GM12878 (cell line): ENCODE data around the gene AP5B1. TPM values are rescaled to one million over a fixed set of nuclear protein-coding genes. Genes with fewer than 3 reads are reported as not detected.
A peak's percentile ranks its signal among the peaks of the same experiment; 100 is the strongest.

Experiments
- ATAC-seq: fragments of 200-7000 bp; cut with Tn5 transposase; 3 replicates; pipeline ENCODE4 v1.9.1; 2020; ENCODE audit warnings: mild to moderate bottlenecking, moderate library complexity
- BruUV-seq: library from RNA; stranded (reverse); fragments of 400-500 nt; replicated peaks from 2 replicates; lab custom pipeline; 2021; lab: Mats Ljungman, UMichigan
- CTCF ChIA-PET: fragments of 300-600 bp; sonication (Branson Sonifier 250); formaldehyde crosslinking; extraction: SDS; loops from one replicate; lab custom pipeline; 2021; ENCODE audit warnings: inconsistent platforms; lab: Yijun Ruan, JAX
- POLR2A ChIA-PET: fragments of 350-600 bp; formaldehyde crosslinking; extraction: SDS; loops from one replicate; lab custom pipeline; 2021; ENCODE audit warnings: inconsistent platforms; lab: Charles Lee
- RAD21 ChIA-PET: fragments of 300-600 bp; sonication (Branson Sonifier 250); formaldehyde crosslinking; loops from one replicate; lab custom pipeline; 2023; ENCODE audit warnings: antibody characterized with exemption; ENCODE audit not compliant: unreplicated experiment; lab: Charles Lee
- SMC1A ChIA-PET: fragments of 300-600 bp; sonication (Branson Sonifier 250); formaldehyde crosslinking; loops from one replicate; lab custom pipeline; 2023; ENCODE audit not compliant: unreplicated experiment, uncharacterized antibody; lab: Charles Lee
- DNase-seq: peaks from one replicate; pipeline ENCODE4 v3.0.0-alpha.2; 2011; ENCODE audit warnings: low read depth, low spot score
- FAIRE-seq: peaks from 3 replicates; lab custom pipeline; 2011; peaks lifted over from hg19 to GRCh38; lab: Jason Lieb, UNC
- H2AFZ ChIP-seq: 2 replicates; pipeline ENCODE4 v1.6.0; 2011; ENCODE audit warnings: low read depth, low read length, control low read depth; ENCODE audit not compliant: control insufficient read depth
- H3K27ac ChIP-seq: 2 replicates; pipeline ENCODE4 v1.5.1; 2011; ENCODE audit warnings: control low read depth; ENCODE audit not compliant: control insufficient read depth, insufficient read depth
- H3K27me3 ChIP-seq, 2 experiments: replicated peaks in 1 of 2; 2 replicates each; pipeline versions ENCODE4 v1.6.0 to v1.6.1; 2011; ENCODE audit warnings: low read length in 1 of 2; ENCODE audit not compliant: control insufficient read depth in 2 of 2, insufficient read depth in 2 of 2
- H3K36me3 ChIP-seq, 2 experiments: 2 replicates each; pipeline ENCODE4 v1.5.1; 2011; ENCODE audit warnings: low read length in 1 of 2; ENCODE audit not compliant: control insufficient read depth in 2 of 2, insufficient read depth in 2 of 2
- H3K4me1 ChIP-seq: 2 replicates; pipeline ENCODE4 v1.6.1; 2011; ENCODE audit warnings: mild to moderate bottlenecking, low read length, moderate library complexity, mixed read lengths; ENCODE audit not compliant: control insufficient read depth, insufficient read depth
- H3K4me2 ChIP-seq: 2 replicates; pipeline ENCODE4 v1.6.0; 2011; ENCODE audit warnings: control low read depth; ENCODE audit not compliant: control insufficient read depth, insufficient read depth
- H3K4me3 ChIP-seq: fragments of 200-600 bp; sonication (generic); 2 replicates; pipeline ENCODE4 v1.5.1; 2016
- H3K79me2 ChIP-seq: 2 replicates; pipeline ENCODE4 v1.6.0; 2011; ENCODE audit warnings: low read length; ENCODE audit not compliant: control insufficient read depth, insufficient read depth
- H3K9ac ChIP-seq: 2 replicates; pipeline ENCODE4 v1.8.0; 2011; ENCODE audit warnings: low read length, control low read depth, mixed read lengths; ENCODE audit not compliant: control insufficient read depth, insufficient read depth
- H3K9me3 ChIP-seq: replicated peaks from 3 replicates; pipeline ENCODE4 v1.5.1; 2011; ENCODE audit warnings: mild to moderate bottlenecking, low read length; ENCODE audit not compliant: control insufficient read depth, insufficient read depth
- H4K20me1 ChIP-seq: 2 replicates; pipeline ENCODE4 v1.6.0; 2011; ENCODE audit not compliant: control insufficient read depth, insufficient read depth
- EGR1 ChIP-seq, 2 experiments: IDR thresholded peaks; 1 replicate in 1 of 2; 2 replicates in 1 of 2; pipeline ENCODE4 v1.6.1; 2011 to 2012; ENCODE audit warnings: low read depth in 2 of 2, low read length in 2 of 2, borderline replicate concordance in 1 of 2, mild to moderate bottlenecking in 1 of 2, moderate library complexity in 1 of 2
- RAD21 ChIP-seq: IDR thresholded peaks from 2 replicates; pipeline ENCODE4 v1.6.1; 2011; ENCODE audit warnings: mild to moderate bottlenecking, low read depth, low read length, moderate library complexity; ENCODE audit not compliant: insufficient read depth
- SMAD5 ChIP-seq: IDR thresholded peaks from 2 replicates; pipeline ENCODE4 v1.6.1; 2016; ENCODE audit warnings: antibody characterized with exemption, low read depth
- WGBS: methylation state at CpG from one replicate; pipeline ENCODE4 v1.1.6; 2016; ENCODE audit warnings: low lambda C conversion rate; ENCODE audit not compliant: insufficient replicate concordance, insufficient coverage; ENCODE audit errors: missing lambda C conversion rate; 5-methylcytosine and 5-hydroxymethylcytosine counted together
- in situ Hi-C: fragments of 300-500 bp; cut with MboI; formaldehyde crosslinking; loops from 9 replicates; pipeline ENCODE4 v1.14.3; 2018; ENCODE audit warnings: mixed read lengths
- intact Hi-C: fragments of 100-400 bp; cut with micrococcal nuclease; formaldehyde crosslinking; loops from one replicate; pipeline ENCODE4 v1.14.2; 2022; ENCODE audit not compliant: unreplicated experiment
- polyA plus RNA-seq, 11 experiments: library from polyadenylated mRNA; depleted of rRNA in 4 of 11; unstranded in 6 of 11; stranded (reverse) in 5 of 11; fragments of >200 nt; fragmentation: Nextera tagmentation in 4 of 11; fragmentation: Illumina TruSeq in 1 of 11; extraction: Ambion mirVana in 4 of 11; extraction: Trizol in 1 of 11; gene quantifications; 1 replicate in 1 of 11; 2 replicates in 10 of 11; pipeline versions ENCODE4 v1.2.1 to v1.2.3, GENCODE V29; 2011 to 2016; ENCODE audit warnings: inconsistent platforms in 2 of 11, missing spikeins in 2 of 11, low read depth in 1 of 11
- total RNA-seq, 4 experiments: library from RNA; depleted of rRNA in 3 of 4; stranded (reverse); fragments of >200 nt in 3 of 4; fragmentation: Illumina TruSeq in 1 of 4; extraction: Trizol in 1 of 4; gene quantifications; 2 replicates each; pipeline versions ENCODE4 v1.2.1 to v1.2.3, GENCODE V29; 2013 to 2021
- TF ChIP-seq, protein P1 (sequence below), 3 experiments: IDR thresholded peaks in 2 of 3; conservative IDR thresholded peaks in 1 of 3; 2 replicates each; pipeline ENCODE4 v1.5.1; 2011; ENCODE audit warnings: low read depth in 3 of 3, low read length in 3 of 3, mild to moderate bottlenecking in 3 of 3, control low read depth in 2 of 3, moderate library complexity in 2 of 3, inconsistent platforms in 1 of 3, mixed read lengths in 1 of 3; ENCODE audit not compliant: control insufficient read depth in 2 of 3, insufficient read depth in 1 of 3; ENCODE audit errors: extremely low read depth in 1 of 3
- TF ChIP-seq, protein P2 (sequence below): IDR thresholded peaks from 2 replicates; pipeline ENCODE4 v1.6.1; 2012; ENCODE audit warnings: low read depth, low read length, improper control_type of control experiment

Gene AP5B1
- total and polyA plus RNA-seq, 10 of the 15 experiments (the other 5 are each of a cell fraction or from before 2014, with no cell fraction given), result 0.47 to 13.1 (median 4.8) TPM

DNA sequence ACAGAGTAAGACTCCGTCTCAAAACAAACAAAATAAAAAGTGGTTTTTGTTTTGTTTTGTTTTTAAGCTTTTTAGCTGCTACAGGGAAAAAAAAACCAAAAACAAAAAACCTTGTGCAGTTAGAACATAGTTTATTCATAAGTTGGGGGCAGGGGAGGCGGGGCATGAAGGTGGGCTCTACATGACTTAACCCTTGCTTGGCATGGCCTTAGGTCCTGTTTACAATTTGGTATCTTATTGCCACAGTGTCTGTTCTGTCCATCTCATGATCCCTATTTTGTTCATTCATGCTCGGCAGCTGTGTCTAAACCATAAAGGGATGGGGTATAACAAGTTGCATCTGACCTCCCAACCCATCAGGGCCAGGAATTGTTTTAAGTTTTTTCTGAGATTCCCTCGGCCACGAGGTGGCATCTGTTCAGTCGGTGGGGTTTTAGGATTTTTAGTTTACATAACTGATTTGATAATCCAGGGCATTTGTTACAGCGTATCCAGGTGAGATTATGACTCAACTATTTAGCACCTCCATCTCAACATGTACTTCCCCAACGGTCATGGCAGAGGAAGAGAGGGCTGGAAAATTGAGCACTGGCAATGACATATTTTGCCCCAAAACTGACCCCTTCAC is 6.9 kb downstream of the AP5B1 start:
- Histone ChIP-seq H3K27me3 (no peaks in the 10 kb centered on the region), H3K4me2 (no peak overlapping the region), H2AFZ (no peak overlapping the region), H3K27ac (no peak overlapping the region), H3K4me3 (no peak overlapping the region), H4K20me1 (no peaks in the 10 kb centered on the region), H3K36me3 (peaks cover 3 to 4% of the 10 kb centered on the region in 2 experiments; a peak in 3 of 4 replicates), H3K9me3 (no peaks in the 10 kb centered on the region), H3K79me2 (no peaks in the 10 kb centered on the region), H3K4me1 (peaks cover 3% of the 10 kb centered on the region; the same call in 1 of the 2 replicates), H3K9ac (no peak overlapping the region)
- no TSS peak for BruUV-seq
- ChIA-PET SMC1A (interaction anchor here (1.0 to 1.4 kb wide), 2 partner anchors 62 kb away, joined by 3 to 4 read pairs; partner anchors contain the start of gene KAT5), CTCF (interaction anchor here (1.0 to 8.7 kb wide), 4 partner anchors 44 to 112 kb away, joined by 3 to 192 read pairs (median 6); partner anchors contain the start of gene KAT5), RAD21 (interaction anchor here (0.5 kb wide), 1 partner anchor 207 kb away, joined by 4 read pairs; no protein-coding TSS in a partner anchor), POLR2A (interaction anchor here (0.6 to 1.0 kb wide), 2 partner anchors 63 to 277 kb away, joined by 5 read pairs; no protein-coding TSS in a partner anchor)
- in situ Hi-C loops, result no loop called here
- no peak for FAIRE-seq
- intact Hi-C loops, result no loop called here
- 0 out of 2 replicates have a peak, but pooled peaks have one; percentile 9 for TF ChIP-seq RAD21
- TF ChIP-seq, protein P1, sequence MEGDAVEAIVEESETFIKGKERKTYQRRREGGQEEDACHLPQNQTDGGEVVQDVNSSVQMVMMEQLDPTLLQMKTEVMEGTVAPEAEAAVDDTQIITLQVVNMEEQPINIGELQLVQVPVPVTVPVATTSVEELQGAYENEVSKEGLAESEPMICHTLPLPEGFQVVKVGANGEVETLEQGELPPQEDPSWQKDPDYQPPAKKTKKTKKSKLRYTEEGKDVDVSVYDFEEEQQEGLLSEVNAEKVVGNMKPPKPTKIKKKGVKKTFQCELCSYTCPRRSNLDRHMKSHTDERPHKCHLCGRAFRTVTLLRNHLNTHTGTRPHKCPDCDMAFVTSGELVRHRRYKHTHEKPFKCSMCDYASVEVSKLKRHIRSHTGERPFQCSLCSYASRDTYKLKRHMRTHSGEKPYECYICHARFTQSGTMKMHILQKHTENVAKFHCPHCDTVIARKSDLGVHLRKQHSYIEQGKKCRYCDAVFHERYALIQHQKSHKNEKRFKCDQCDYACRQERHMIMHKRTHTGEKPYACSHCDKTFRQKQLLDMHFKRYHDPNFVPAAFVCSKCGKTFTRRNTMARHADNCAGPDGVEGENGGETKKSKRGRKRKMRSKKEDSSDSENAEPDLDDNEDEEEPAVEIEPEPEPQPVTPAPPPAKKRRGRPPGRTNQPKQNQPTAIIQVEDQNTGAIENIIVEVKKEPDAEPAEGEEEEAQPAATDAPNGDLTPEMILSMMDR (IDR thresholded peaks at IDR 0.05 in 2 of 3, conservative IDR thresholded peaks at IDR 0.05 in 1 of 3; ENCODE audit: control insufficient read depth in 2 of 3, extremely low read depth in 1 of 3, insufficient read depth in 1 of 3, low read depth in 3 of 3, low read length in 3 of 3), result 0 out of 6 replicates have a peak, but pooled peaks of 1 of the 3 experiments have one; percentile 17
- TF ChIP-seq, protein P2, sequence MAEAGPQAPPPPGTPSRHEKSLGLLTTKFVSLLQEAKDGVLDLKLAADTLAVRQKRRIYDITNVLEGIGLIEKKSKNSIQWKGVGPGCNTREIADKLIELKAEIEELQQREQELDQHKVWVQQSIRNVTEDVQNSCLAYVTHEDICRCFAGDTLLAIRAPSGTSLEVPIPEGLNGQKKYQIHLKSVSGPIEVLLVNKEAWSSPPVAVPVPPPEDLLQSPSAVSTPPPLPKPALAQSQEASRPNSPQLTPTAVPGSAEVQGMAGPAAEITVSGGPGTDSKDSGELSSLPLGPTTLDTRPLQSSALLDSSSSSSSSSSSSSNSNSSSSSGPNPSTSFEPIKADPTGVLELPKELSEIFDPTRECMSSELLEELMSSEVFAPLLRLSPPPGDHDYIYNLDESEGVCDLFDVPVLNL, result no peak
- no peak for TF ChIP-seq SMAD5
- TF ChIP-seq EGR1 (IDR thresholded peaks at IDR 0.05; ENCODE audit: borderline replicate concordance in 1 of 2, low read depth in 2 of 2, low read length in 2 of 2), result no peak
- WGBS, result 80% methylated on average over 8 of the region's 8 CpGs
- no peak for DNase-seq
- ATAC-seq, result no peak
